Subcutaneous adipose tissue (tissue), 4 donors: ENCODE data around the gene KCNC4. TPM values are rescaled to one million over a fixed set of nuclear protein-coding genes. Genes with fewer than 3 reads are reported as not detected.

Experiments used
- total RNA-seq, 4 donors: library from RNA; depleted of rRNA; stranded (reverse); fragments of >200 nt; gene quantifications; one replicate each; pipeline ENCODE4 v1.1.0, GENCODE V29; 2016
- TF ChIP-seq, protein P1 (sequence below): fragments of 450-650 bp; IDR thresholded peaks from one replicate; pipeline ENCODE4 v1.5.1; 2016; ENCODE audit warnings: low read depth, mild to moderate bottlenecking, control low read depth, antibody characterized with exemption, moderate library complexity

The KCNC4 gene
- total RNA-seq, 4 donors from 2014 or later, result 1.3 to 6.6 (median 1.9) TPM

DNA sequence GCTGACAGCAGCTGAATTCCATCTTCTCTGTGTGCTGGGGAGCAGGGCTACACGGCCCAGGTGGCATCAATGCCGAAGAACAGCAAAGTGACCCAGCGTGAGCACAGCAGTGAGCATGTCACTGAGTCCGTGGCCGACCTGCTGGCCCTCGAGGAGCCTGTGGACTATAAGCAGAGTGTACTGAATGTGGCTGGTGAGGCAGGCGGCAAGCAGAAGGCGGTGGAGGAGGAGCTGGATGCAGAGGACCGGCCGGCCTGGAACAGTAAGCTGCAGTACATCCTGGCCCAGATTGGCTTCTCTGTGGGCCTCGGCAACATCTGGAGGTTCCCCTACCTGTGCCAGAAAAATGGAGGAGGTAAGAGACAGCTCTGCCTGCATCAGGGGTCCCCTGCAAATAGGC lies 43.3 kb upstream of the KCNC4 start:
- TF ChIP-seq, protein P1, sequence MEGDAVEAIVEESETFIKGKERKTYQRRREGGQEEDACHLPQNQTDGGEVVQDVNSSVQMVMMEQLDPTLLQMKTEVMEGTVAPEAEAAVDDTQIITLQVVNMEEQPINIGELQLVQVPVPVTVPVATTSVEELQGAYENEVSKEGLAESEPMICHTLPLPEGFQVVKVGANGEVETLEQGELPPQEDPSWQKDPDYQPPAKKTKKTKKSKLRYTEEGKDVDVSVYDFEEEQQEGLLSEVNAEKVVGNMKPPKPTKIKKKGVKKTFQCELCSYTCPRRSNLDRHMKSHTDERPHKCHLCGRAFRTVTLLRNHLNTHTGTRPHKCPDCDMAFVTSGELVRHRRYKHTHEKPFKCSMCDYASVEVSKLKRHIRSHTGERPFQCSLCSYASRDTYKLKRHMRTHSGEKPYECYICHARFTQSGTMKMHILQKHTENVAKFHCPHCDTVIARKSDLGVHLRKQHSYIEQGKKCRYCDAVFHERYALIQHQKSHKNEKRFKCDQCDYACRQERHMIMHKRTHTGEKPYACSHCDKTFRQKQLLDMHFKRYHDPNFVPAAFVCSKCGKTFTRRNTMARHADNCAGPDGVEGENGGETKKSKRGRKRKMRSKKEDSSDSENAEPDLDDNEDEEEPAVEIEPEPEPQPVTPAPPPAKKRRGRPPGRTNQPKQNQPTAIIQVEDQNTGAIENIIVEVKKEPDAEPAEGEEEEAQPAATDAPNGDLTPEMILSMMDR, result no peak

DNA sequence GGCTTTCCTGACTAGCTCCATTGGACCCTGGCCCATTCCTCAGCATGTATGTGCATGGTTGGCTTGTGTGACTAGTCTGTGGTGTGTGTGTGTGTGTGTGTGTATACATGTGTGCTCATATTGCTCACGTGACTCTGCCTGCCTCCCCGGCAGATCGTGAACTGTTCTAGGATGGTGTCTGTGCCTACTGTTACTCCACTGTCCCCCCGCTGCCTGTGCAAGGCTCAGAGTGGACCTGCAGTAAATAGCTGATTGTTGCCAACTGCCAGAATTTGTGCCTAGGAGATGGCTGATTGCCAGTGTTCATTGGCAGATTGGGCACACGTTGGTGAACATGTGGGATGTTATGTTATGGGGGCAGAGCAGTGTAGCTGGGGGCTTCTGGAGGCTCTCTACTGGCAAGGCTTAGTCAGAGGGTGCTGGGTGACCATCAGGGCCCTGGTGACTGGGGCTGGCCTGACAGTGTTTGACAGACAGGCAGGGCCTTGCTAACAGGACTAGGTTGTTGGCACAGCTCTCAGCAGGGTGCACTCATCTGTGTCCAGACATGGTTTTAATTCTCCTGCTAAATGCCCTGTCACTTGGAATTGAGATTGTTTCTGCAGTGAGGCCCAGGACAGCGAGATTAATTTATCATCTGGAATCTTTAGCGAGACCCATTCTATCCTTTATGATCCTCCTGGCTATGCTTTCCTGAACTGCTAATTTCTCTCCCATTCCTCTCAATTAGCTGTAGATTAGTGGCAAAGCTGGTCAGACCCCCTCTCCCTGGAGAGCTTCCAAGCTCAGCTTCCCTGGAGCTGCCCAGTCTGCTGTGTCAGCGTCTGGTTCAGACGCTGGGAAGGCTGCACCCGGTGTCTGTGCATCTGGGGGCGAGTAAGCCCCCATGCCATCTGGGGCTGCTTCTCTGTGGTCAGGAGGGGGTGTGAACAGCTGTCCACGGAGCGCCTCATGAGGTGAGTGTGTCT lies 39.1 kb upstream of the KCNC4 start:
- TF ChIP-seq, protein P1, result no peak

DNA sequence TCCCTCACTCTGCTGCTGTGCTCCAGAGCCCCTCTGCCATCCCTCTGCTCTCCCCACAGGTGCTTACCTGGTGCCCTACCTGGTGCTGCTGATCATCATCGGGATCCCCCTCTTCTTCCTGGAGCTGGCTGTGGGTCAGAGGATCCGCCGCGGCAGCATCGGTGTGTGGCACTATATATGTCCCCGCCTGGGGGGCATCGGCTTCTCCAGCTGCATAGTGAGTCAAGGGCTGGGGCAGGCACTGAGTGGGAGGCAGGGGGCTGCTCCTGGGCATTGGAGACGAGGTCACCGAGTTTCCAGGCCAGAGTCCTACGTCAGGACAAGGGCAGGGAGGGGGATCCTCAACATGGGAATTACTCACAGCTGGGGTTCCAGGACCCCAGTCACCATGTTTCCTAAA lies 38.1 kb upstream of the KCNC4 start:
- TF ChIP-seq, protein P1, result no peak

DNA sequence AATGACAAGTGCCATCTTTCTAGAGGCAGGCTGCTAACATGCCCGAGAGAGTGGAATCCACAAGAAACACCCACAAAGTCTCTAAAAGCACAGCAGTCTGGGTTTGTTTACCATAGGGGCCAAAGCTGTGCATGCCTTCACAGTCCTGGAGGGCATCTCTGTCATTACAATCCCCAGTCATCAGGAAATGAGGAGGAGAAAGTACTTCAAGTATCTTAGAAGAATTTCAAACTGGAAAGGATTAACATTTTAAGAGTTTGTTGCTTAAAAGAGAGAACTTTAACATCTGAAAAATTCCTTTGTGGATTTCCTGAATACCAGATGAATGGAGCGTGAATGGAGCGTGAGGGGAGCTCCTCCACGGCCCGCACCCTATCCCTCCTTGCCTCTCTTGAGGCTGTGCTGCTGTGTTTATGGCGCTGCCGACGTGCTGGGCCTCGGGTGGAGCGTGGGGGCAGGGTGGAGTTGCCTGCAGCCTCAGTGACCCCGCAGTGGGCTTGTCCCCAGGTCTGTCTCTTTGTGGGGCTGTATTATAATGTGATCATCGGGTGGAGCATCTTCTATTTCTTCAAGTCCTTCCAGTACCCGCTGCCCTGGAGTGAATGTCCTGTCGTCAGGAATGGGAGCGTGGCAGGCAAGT lies 36.5 kb upstream of the KCNC4 start:
- TF ChIP-seq, protein P1, result no peak

DNA sequence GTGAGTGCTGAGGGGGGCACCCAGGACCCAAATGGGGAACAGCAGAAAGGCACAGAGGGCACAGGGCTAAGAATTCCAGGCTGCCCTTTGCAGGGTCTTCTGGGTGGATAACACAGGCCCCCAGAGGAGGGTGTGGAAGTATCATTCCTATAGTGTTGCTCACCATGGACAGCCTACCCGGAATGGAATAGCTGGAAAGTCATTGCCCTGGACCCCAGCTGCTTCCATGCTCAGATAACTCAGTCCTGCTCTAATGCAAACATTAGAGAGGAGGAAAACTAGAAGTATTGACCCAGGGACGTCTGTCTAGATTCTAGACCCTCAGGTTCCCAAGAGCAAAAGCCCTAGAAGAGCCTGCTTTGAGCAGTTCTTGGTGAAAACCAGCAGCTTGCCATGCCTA lies 35.2 kb upstream of the KCNC4 start:
- TF ChIP-seq, protein P1, result no peak

DNA sequence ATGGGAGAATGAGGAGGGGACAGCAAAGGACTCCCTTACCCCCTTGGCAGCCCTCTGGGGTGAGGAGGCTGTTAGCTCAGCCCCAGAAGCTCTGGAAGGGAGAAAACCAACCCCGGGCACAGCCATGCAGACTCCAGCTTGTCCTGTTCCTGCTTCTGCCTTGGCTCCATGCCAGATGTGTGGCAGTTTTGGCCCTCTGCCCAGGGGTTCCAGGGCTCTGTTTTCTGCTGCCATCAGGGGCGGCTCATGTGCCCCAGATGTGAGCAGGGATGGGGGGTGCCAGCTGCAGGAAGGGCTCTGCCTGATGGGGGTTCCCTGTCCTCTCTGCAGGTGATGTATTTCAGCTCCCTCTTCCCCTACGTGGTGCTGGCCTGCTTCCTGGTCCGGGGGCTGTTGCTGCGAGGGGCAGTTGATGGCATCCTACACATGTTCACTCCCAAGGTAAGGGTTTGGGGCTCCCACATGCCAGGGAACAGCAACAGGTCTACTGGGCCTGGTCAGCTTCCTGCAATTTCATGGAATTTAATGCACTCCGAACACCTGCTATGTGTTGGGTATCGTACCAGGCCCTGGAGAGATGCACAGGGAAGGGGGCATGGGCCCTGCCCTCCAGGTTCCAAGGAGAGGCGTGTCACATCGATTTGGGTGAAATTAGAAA lies 33.7 kb upstream of the KCNC4 start:
- TF ChIP-seq, protein P1, result no peak

DNA sequence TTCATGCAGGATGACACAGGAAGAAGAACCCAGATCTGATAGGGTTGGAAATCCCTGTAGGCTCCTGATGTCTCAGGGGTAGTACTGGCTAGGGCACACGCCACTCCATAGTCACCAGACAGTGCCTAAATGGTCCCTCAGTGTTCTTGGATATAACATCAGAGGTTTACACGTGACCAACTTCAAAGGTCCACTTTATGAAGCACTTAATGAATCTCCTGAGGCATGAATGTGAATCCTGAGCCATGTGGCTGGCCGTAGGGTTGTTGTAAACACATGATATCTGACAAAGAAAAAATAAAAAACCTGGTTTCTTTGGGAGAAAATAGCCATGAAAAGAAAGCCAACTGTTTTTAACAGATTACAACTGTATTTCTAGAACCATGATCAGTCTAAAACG lies 32.3 kb upstream of the KCNC4 start:
- TF ChIP-seq, protein P1, result no peak
